Common myeloid progenitor, CD34-positive (primary cell): ENCODE measurements around the gene VDR.
A peak's percentile ranks its signal among the peaks of the same experiment; 100 is the strongest.

Experiments
- CTCF ChIA-PET: fragments of 350-600 bp; sonication (Branson Sonifier 250); formaldehyde crosslinking; loops from one replicate; lab custom pipeline; 2021; ENCODE audit warnings: antibody characterized with exemption; lab: Charles Lee
- POLR2A ChIA-PET: fragments of 350-600 bp; sonication (Branson Sonifier 250); formaldehyde crosslinking; loops from one replicate; lab custom pipeline; 2021; ENCODE audit warnings: antibody characterized with exemption; lab: Charles Lee
- DNase-seq, 3 donors: peaks; one replicate each; pipeline versions ENCODE4 v3.0.0 to v3.0.0-alpha.2; 2013
- H3K27ac ChIP-seq, 2 experiments: 1 replicate in 1 of 2; 2 replicates in 1 of 2; pipeline ENCODE4 v1.7.0; 2013; ENCODE audit warnings: inconsistent platforms in 2 of 2, low read length in 2 of 2, mild to moderate bottlenecking in 2 of 2, low read depth in 1 of 2, moderate library complexity in 1 of 2; ENCODE audit not compliant: severe bottlenecking in 2 of 2, insufficient read depth in 1 of 2, poor library complexity in 1 of 2
- H3K27me3 ChIP-seq, 5 experiments: replicated peaks in 2 of 5; 1 replicate in 3 of 5; 2 replicates in 2 of 5; pipeline versions ENCODE4 v1.6.1 to v1.7.0; 2013; ENCODE audit warnings: low read length in 4 of 5, mild to moderate bottlenecking in 2 of 5, moderate library complexity in 2 of 5, inconsistent platforms in 1 of 5; ENCODE audit not compliant: insufficient read depth in 5 of 5, control insufficient read depth in 4 of 5
- H3K36me3 ChIP-seq, 4 experiments: 1 replicate in 2 of 4; 2 replicates in 2 of 4; pipeline versions ENCODE4 v1.6.1 to v1.7.0; 2013; ENCODE audit warnings: low read length in 3 of 4, control low read depth in 1 of 4, mild to moderate bottlenecking in 1 of 4; ENCODE audit not compliant: control insufficient read depth in 4 of 4, insufficient read depth in 4 of 4
- H3K4me1 ChIP-seq, 4 experiments: 1 replicate in 3 of 4; 2 replicates in 1 of 4; pipeline versions ENCODE4 v1.6.1 to v1.7.1; 2013; ENCODE audit warnings: low read length in 3 of 4, mild to moderate bottlenecking in 3 of 4, control low read depth in 1 of 4, inconsistent platforms in 1 of 4, moderate library complexity in 1 of 4; ENCODE audit not compliant: control insufficient read depth in 4 of 4, insufficient read depth in 4 of 4; ENCODE audit errors: control extremely low read depth in 1 of 4
- H3K4me3 ChIP-seq, 7 experiments: 1 replicate in 4 of 7; 2 replicates in 3 of 7; pipeline versions ENCODE4 v1.5.1 to v1.7.0; 2013; ENCODE audit warnings: mild to moderate bottlenecking in 7 of 7, low read length in 6 of 7, moderate library complexity in 6 of 7, inconsistent platforms in 2 of 7, low read depth in 2 of 7, control low read depth in 1 of 7; ENCODE audit not compliant: insufficient read depth in 4 of 7, control insufficient read depth in 1 of 7; ENCODE audit errors: extremely low read depth in 1 of 7
- H3K9me3 ChIP-seq, 5 experiments: 1 replicate in 4 of 5; 2 replicates in 1 of 5; pipeline versions ENCODE4 v1.6.1 to v1.7.1; 2013; ENCODE audit warnings: low read length in 4 of 5, mild to moderate bottlenecking in 2 of 5, inconsistent platforms in 1 of 5, low read depth in 1 of 5, moderate library complexity in 1 of 5; ENCODE audit not compliant: control insufficient read depth in 4 of 5, insufficient read depth in 2 of 5; ENCODE audit errors: control extremely low read depth in 1 of 5
- WGBS: methylation state at CpG from one replicate; pipeline ENCODE4 v1.1.5; 2013; ENCODE audit not compliant: insufficient coverage; 5-methylcytosine and 5-hydroxymethylcytosine counted together

VDR gene

GRCh38 chr12:47849261-47849660 lies 55.5 kb downstream of the VDR start:
- H3K4me1 ChIP-seq, result no peaks in the 10 kb centered on the region
- no peaks in the 10 kb centered on the region for H3K27me3 ChIP-seq
- POLR2A ChIA-PET, result no interaction called here
- no peak overlapping the region for H3K27ac ChIP-seq
- H3K4me3 ChIP-seq, result no peak overlapping the region
- H3K36me3 ChIP-seq, result no peaks in the 10 kb centered on the region
- H3K9me3 ChIP-seq, result no peaks in the 10 kb centered on the region
- CTCF ChIA-PET, result interaction anchor here (1.6 to 29.7 kb wide), 3 partner anchors 8 to 51 kb away, joined by 5 to 1391 read pairs (median 12); partner anchors contain the start of gene HDAC7
- 56% methylated on average over 5 of the region's 5 CpGs for WGBS
- DNase-seq, result no peak

GRCh38 chr12:47848853-47849252 lies 55.9 kb downstream of the VDR start:
- Histone ChIP-seq H3K27ac (no peak overlapping the region), H3K27me3 (no peaks in the 10 kb centered on the region), H3K9me3 (no peaks in the 10 kb centered on the region), H3K4me3 (no peak overlapping the region), H3K4me1 (no peaks in the 10 kb centered on the region), H3K36me3 (no peaks in the 10 kb centered on the region)
- CTCF ChIA-PET, result interaction anchor here (0.9 to 29.7 kb wide), 4 partner anchors 9 to 101 kb away, joined by 3 to 1391 read pairs (median 8); partner anchors contain the start of gene HDAC7
- no peak for DNase-seq
- POLR2A ChIA-PET, result no interaction called here
- WGBS, result 33% methylated on average over 4 of the region's 5 CpGs

GRCh38 chr12:47846294-47846996 lies 58.3 kb downstream of the VDR start:
- Histone ChIP-seq H3K4me3 (no peak overlapping the region), H3K9me3 (no peaks in the 10 kb centered on the region), H3K27me3 (no peaks in the 10 kb centered on the region), H3K4me1 (no peaks in the 10 kb centered on the region), H3K27ac (no peak overlapping the region), H3K36me3 (no peaks in the 10 kb centered on the region)
- over 99% methylated on average over 11 of the region's 14 CpGs for WGBS
- POLR2A ChIA-PET, result no interaction called here
- no peak for DNase-seq
- CTCF ChIA-PET, result interaction anchor here (0.5 to 29.7 kb wide), 10 partner anchors 12 to 122 kb away, joined by 3 to 1391 read pairs (median 4); partner anchors contain the start of genes HDAC7 and RAPGEF3

GRCh38 chr12:47845081-47845480 lies 59.7 kb downstream of the VDR start:
- Histone ChIP-seq H3K4me1 (no peaks in the 10 kb centered on the region), H3K4me3 (no peak overlapping the region), H3K36me3 (no peaks in the 10 kb centered on the region), H3K27ac (no peak overlapping the region), H3K9me3 (no peaks in the 10 kb centered on the region), H3K27me3 (no peaks in the 10 kb centered on the region)
- 96% methylated on average over 8 of the region's 8 CpGs for WGBS
- no peak for DNase-seq
- ChIA-PET POLR2A (no interaction called here), CTCF (interaction anchor here (1.2 to 29.7 kb wide), 3 partner anchors 16 to 103 kb away, joined by 4 to 1391 read pairs (median 6); partner anchors contain the start of gene HDAC7)

- Histone ChIP-seq H3K4me1 (no peaks in the 10 kb centered on the region), H3K27me3 (no peaks in the 10 kb centered on the region), H3K4me3 (no peak overlapping the region), H3K27ac (no peak overlapping the region), H3K36me3 (no peaks in the 10 kb centered on the region), H3K9me3 (no peaks in the 10 kb centered on the region)
- ChIA-PET POLR2A (no interaction called here), CTCF (interaction anchor here (2.1 to 29.7 kb wide), 2 partner anchors 46 to 103 kb away, joined by 6 to 1391 read pairs; partner anchors contain the start of gene HDAC7)
- 94% methylated on average over 26 of the region's 28 CpGs for WGBS
- peak in 1 of 3 donors; percentile 23 for DNase-seq
Observed at GRCh38 chr12:47844264-47845019, 60.4 kb downstream of the VDR start.

- Histone ChIP-seq H3K27me3 (no peaks in the 10 kb centered on the region), H3K4me3 (no peak overlapping the region), H3K9me3 (no peaks in the 10 kb centered on the region), H3K36me3 (no peaks in the 10 kb centered on the region), H3K27ac (no peak overlapping the region), H3K4me1 (peaks cover 0 to under 1% (median 0%) of the 10 kb centered on the region in 4 experiments)
- no peak for DNase-seq
- CTCF ChIA-PET, result interaction anchor here (1.3 to 29.7 kb wide), 3 partner anchors 45 to 126 kb away, joined by 3 to 1391 read pairs (median 208); partner anchors contain the start of gene HDAC7
- POLR2A ChIA-PET, result no interaction called here
- WGBS, result 98% methylated on average over 11 of the region's 25 CpGs
Observed at GRCh38 chr12:47843226-47843980, 61.4 kb downstream of the VDR start.
